Right lobe of liver (tissue), 6 donors: Measurements from ENCODE around the gene LAMC2. TPM values are rescaled to one million over a fixed set of nuclear protein-coding genes. Genes with fewer than 3 reads are reported as not detected.

Source experiments
- ATAC-seq, 4 donors: fragments of 200-7000 bp; cut with Tn5 transposase; one replicate each; pipeline ENCODE4 v1.9.1; 2020; ENCODE audit warnings: mild to moderate bottlenecking in 4 of 4, moderate library complexity in 4 of 4
- DNase-seq, 3 donors: peaks; one replicate each; pipeline ENCODE4 v3.0.0-alpha.2; 2020
- H3K27ac ChIP-seq, 3 donors: fragments of 200-600 bp; one replicate each; pipeline ENCODE4 v1.8.0; 2022
- H3K27me3 ChIP-seq, 2 donors: fragments of 200-600 bp; one replicate each; pipeline ENCODE4 v1.8.0; 2022
- H3K36me3 ChIP-seq, 4 donors: fragments of 200-600 bp; sonication (generic) in 1 of 4; one replicate each; pipeline versions ENCODE4 v1.5.1 to v1.8.0; 2017 to 2022; ENCODE audit warnings: control low read depth in 1 of 4
- H3K4me1 ChIP-seq, 4 donors: fragments of 200-600 bp; sonication (generic) in 1 of 4; one replicate each; pipeline versions ENCODE4 v1.5.1 to v1.8.0; 2017 to 2022; ENCODE audit warnings: control low read depth in 1 of 4
- H3K4me3 ChIP-seq, 3 donors: fragments of 200-600 bp; one replicate each; pipeline ENCODE4 v1.8.0; 2022
- H3K9me3 ChIP-seq, 4 donors: fragments of 200-600 bp; sonication (generic) in 1 of 4; one replicate each; pipeline versions ENCODE4 v1.5.1 to v1.8.0; 2017 to 2022; ENCODE audit warnings: control low read depth in 1 of 4
- POLR2A ChIP-seq: fragments of 450-650 bp; IDR thresholded peaks from one replicate; pipeline ENCODE4 v1.6.1; 2017; ENCODE audit warnings: antibody characterized with exemption, mild to moderate bottlenecking
- WGBS: methylation state at CpG from one replicate; pipeline ENCODE4 v1.1.6; 2018; ENCODE audit warnings: low coverage, low lambda C conversion rate; ENCODE audit not compliant: insufficient coverage; ENCODE audit errors: missing lambda C conversion rate; 5-methylcytosine and 5-hydroxymethylcytosine counted together
- intact Hi-C, 2 donors: fragments of 100-400 bp; cut with DNase I; formaldehyde crosslinking; loops; one replicate each; pipeline versions ENCODE4 v1.11.2 to v1.14.1; 2022
- total RNA-seq, 6 experiments: library from RNA; depleted of rRNA in 2 of 6; stranded (reverse); fragments of >200 nt in 2 of 6; fragmentation: NEBNext Ultra II Directional in 3 of 6; extraction: Animal tissue kit (Norgen Biotek cat#: 25700) in 3 of 6; gene quantifications; one replicate each; pipeline versions ENCODE4 v1.1.0 to v1.2.4, GENCODE V29; 2016 to 2023
- TF ChIP-seq, protein P1 (sequence below), 4 donors: fragments of 200-600 bp in 3 of 4; fragments of 450-650 bp in 1 of 4; IDR thresholded peaks; one replicate each; pipeline versions ENCODE4 v1.5.1 to v1.8.0; 2016 to 2022; ENCODE audit warnings: antibody characterized with exemption in 4 of 4, mild to moderate bottlenecking in 2 of 4
- donor health status: DM: no; HTN: yes; CAD: no.
- donor health status: DM: no; HTN: no; CAD: no.
- donor health status: DM: no; HTN: no; CAD: no.
- donor health status: DM: no; HTN: yes; CAD: no.
- donor health status: DM: no; HTN: yes; CAD: no.

LAMC2 gene
- total RNA-seq, 6 experiments from 2014 or later = 0.17 to 1.5 (median 0.49) TPM

GRCh38 chr1:183205196-183205781 lies 19.2 kb downstream of the LAMC2 start:
- peaks cover 0 to 11% (median 0%) of the 10 kb centered on the region in 4 donors for H3K4me1 ChIP-seq
- no peaks in the 10 kb centered on the region for H3K27me3 ChIP-seq
- intact Hi-C loops = no loop called here
- 40% methylated on average over 3 of the region's 3 CpGs for WGBS
- DNase-seq (peak in 1 of 3 donors; percentile 67), ATAC-seq (peak; percentile 83 to 95 (median 89))
- H3K9me3 ChIP-seq = no peaks in the 10 kb centered on the region
- no peaks in the 10 kb centered on the region for H3K36me3 ChIP-seq
- peak overlapping the region in 1 of 3 donors; percentile 56 for H3K27ac ChIP-seq
- TF ChIP-seq, protein P1, sequence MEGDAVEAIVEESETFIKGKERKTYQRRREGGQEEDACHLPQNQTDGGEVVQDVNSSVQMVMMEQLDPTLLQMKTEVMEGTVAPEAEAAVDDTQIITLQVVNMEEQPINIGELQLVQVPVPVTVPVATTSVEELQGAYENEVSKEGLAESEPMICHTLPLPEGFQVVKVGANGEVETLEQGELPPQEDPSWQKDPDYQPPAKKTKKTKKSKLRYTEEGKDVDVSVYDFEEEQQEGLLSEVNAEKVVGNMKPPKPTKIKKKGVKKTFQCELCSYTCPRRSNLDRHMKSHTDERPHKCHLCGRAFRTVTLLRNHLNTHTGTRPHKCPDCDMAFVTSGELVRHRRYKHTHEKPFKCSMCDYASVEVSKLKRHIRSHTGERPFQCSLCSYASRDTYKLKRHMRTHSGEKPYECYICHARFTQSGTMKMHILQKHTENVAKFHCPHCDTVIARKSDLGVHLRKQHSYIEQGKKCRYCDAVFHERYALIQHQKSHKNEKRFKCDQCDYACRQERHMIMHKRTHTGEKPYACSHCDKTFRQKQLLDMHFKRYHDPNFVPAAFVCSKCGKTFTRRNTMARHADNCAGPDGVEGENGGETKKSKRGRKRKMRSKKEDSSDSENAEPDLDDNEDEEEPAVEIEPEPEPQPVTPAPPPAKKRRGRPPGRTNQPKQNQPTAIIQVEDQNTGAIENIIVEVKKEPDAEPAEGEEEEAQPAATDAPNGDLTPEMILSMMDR (IDR thresholded peaks at IDR 0.05) = no peak
- TF ChIP-seq POLR2A = no peak
- H3K4me3 ChIP-seq = no peak overlapping the region

DNA sequence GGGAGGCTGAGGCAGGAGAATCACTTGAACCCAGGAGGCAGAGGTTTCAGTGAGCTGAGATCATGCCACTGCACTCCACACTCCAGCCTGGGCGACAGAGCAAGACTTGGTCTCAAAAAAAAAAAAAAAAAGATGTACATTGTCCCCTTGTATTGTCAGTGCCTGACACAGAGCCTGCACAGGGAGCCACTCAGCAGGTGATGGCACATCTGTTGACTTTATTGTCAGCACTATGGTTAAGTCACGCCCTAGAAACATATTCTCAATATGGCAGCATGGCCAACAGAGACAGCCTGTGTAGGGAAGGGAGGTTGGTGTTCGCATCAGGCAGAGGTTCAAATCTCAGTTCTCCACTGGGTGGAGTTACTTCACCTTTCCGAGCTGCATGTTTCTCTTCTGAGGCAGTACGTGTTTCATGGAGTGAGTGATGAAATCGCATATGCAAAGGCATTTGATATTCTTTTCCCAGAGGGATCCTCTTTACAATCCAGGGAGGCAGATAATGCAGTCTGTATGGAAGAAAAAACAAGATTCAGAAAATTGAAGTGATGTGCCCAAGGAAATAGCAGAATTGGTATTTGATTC lies 20.6 kb downstream of the LAMC2 start:
- no peak for ATAC-seq
- Histone ChIP-seq H3K27ac (no peak overlapping the region), H3K27me3 (no peaks in the 10 kb centered on the region), H3K9me3 (no peaks in the 10 kb centered on the region), H3K4me3 (no peak overlapping the region), H3K36me3 (no peaks in the 10 kb centered on the region), H3K4me1 (peaks cover 0 to 11% (median 0%) of the 10 kb centered on the region in 4 donors)
- WGBS = 91% methylated on average over 5 of the region's 6 CpGs
- intact Hi-C loops = no loop called here
- no peak for DNase-seq
- no peak for TF ChIP-seq POLR2A
- TF ChIP-seq, protein P1 (IDR thresholded peaks at IDR 0.05) = no peak

DNA sequence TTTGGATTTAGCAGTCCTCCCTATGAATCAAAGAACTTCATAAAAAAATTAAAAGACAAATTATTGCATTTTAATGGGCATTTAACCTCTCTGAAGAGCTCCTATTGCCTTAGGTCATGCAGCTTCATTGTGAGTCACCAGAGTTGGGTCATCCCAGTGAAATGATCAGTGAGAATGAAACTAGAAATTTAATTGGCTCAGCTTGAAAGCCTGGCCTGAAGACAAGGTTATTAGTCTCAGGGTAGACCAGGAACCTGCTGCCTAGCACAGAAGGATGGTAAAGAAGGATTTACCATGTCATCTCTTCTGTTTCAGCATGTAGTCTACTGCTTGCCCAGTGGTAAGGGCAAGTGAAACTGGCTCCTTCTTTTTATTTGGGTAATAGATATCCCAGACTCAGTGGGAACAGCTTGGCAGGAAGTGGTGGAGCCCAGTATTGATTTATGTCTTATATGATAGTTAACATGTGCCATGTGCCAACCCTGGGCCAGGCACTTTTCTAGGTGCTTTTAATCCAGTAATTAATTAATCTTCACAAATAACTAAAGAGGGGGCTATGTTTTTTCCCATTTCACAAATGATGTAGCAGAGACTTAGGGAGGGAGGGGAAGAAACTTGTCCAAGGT lies 23.6 kb downstream of the LAMC2 start:
- DNase-seq (no peak), ATAC-seq (peak; percentile 34 to 88 (median 64))
- H3K9me3 ChIP-seq = no peaks in the 10 kb centered on the region
- H3K27ac ChIP-seq = no peak overlapping the region
- H3K27me3 ChIP-seq = no peaks in the 10 kb centered on the region
- H3K36me3 ChIP-seq = no peaks in the 10 kb centered on the region
- intact Hi-C loops = no loop called here
- TF ChIP-seq POLR2A = no peak
- TF ChIP-seq, protein P1 (IDR thresholded peaks at IDR 0.05) = no peak
- peaks cover 0 to 11% (median 0%) of the 10 kb centered on the region in 4 donors for H3K4me1 ChIP-seq
- H3K4me3 ChIP-seq = no peak overlapping the region

GRCh38 chr1:183210681-183211080 lies 24.6 kb downstream of the LAMC2 start:
- Histone ChIP-seq H3K4me3 (no peak overlapping the region), H3K4me1 (peaks cover 0 to 7% (median 0%) of the 10 kb centered on the region in 4 donors), H3K27me3 (no peaks in the 10 kb centered on the region), H3K27ac (no peak overlapping the region), H3K36me3 (no peaks in the 10 kb centered on the region), H3K9me3 (no peaks in the 10 kb centered on the region)
- intact Hi-C loops = no loop called here
- no peak for TF ChIP-seq POLR2A
- TF ChIP-seq, protein P1 (IDR thresholded peaks at IDR 0.05) = no peak
- ATAC-seq (no peak), DNase-seq (no peak)
